Prostate gland (tissue), 2 donors: Measurements from ENCODE around the gene F5. TPM values are rescaled to one million over a fixed set of nuclear protein-coding genes. Genes with fewer than 3 reads are reported as not detected.

ENCODE experiments used
- DNase-seq: peaks from one replicate; pipeline ENCODE4 v3.0.0-alpha.2; 2019; ENCODE audit warnings: low spot score
- H3K27ac ChIP-seq, 2 donors: fragments of 200-600 bp; sonication (generic); 2 replicates each; pipeline ENCODE4 v1.5.1; 2017 to 2019
- H3K27me3 ChIP-seq: fragments of 200-600 bp; sonication (generic); replicated peaks from 2 replicates; pipeline ENCODE4 v1.5.1; 2019; ENCODE audit not compliant: insufficient read depth
- H3K36me3 ChIP-seq, 2 donors: fragments of 200-600 bp; sonication (generic); 1 replicate in 1 of 2; 2 replicates in 1 of 2; pipeline versions ENCODE4 v1.5.1 to v1.8.1; 2017 to 2019
- H3K4me1 ChIP-seq: fragments of 200-600 bp; sonication (generic); replicated peaks from 2 replicates; pipeline ENCODE4 v1.5.1; 2019
- H3K4me3 ChIP-seq, 2 donors: fragments of 200-600 bp; sonication (generic); 2 replicates each; pipeline ENCODE4 v1.5.1; 2017 to 2019
- H3K9me3 ChIP-seq: fragments of 200-600 bp; sonication (generic); 2 replicates; pipeline ENCODE4 v1.5.1; 2017
- POLR2A ChIP-seq: fragments of 450-650 bp; IDR thresholded peaks from one replicate; pipeline ENCODE4 v1.6.1; 2016; ENCODE audit warnings: antibody characterized with exemption, mild to moderate bottlenecking
- POLR2AphosphoS5 ChIP-seq: sonication (generic); formaldehyde crosslinking; IDR thresholded peaks from one replicate; pipeline ENCODE4 v1.6.1; 2017; ENCODE audit warnings: antibody characterized with exemption
- WGBS: methylation state at CpG from one replicate; pipeline ENCODE4 v1.1.5; 2018; 5-methylcytosine and 5-hydroxymethylcytosine counted together
- intact Hi-C: fragments of 100-400 bp; cut with DNase I; formaldehyde crosslinking; loops from one replicate; pipeline ENCODE4 v1.14.2; 2022
- total RNA-seq, 2 donors: library from RNA; depleted of rRNA; stranded (reverse); fragments of >200 nt; gene quantifications; one replicate each; pipeline ENCODE4 v1.1.0, GENCODE V29; 2016
- TF ChIP-seq, protein P1 (sequence below), 4 experiments: fragments of 200-600 bp in 2 of 4; fragments of 450-650 bp in 2 of 4; sonication (generic) in 2 of 4; IDR thresholded peaks; 1 replicate in 3 of 4; 2 replicates in 1 of 4; pipeline ENCODE4 v1.5.1; 2016 to 2019; ENCODE audit warnings: antibody characterized with exemption in 4 of 4, mild to moderate bottlenecking in 2 of 4, moderate library complexity in 2 of 4

The F5 gene
- total RNA-seq, 2 donors from 2014 or later = 1.1 to 8.4 TPM

DNA sequence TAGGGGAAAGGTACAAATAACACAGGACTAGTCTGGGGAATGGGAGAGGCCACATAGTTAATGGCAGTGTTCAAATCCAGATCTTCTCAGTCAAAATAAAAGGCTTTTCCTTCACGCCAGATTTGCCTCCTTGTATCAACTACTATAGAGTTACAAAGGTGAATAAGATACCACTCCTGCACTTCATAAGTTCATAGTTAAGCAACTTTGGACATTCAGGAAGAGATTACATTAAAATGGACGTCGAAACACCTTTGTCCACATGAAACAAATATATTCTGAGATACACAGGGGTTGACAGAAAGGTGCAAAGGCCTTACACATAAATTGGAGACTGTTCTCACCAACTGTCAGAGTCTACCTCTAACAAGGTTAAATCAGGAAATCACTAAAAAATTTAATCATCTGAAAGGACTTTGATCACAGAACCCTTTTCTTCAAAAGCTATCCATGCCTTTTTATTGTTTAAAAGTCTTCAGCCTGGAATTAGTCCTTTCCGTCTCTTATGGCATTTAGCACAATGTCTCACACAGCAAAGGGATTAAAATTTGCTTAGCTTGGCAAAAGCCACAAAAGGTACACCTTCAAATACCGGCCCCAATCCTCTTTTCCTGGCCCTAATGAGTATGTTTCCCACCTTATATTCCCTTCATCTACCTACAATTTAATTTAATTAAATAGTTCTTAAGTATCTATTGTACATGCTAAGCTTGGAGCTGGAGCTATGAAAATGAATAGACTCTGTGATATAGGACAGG, 8.1 kb downstream of the F5 start:
- intact Hi-C loops = no loop called here
- no peak for DNase-seq
- H3K9me3 ChIP-seq = no peaks in the 10 kb centered on the region
- H3K4me3 ChIP-seq = no peak overlapping the region
- H3K4me1 ChIP-seq = no peaks in the 10 kb centered on the region
- no peaks in the 10 kb centered on the region for H3K27me3 ChIP-seq
- H3K36me3 ChIP-seq = no peaks in the 10 kb centered on the region
- 74% methylated on average over 5 of the region's 5 CpGs for WGBS
- no peak overlapping the region for H3K27ac ChIP-seq
- TF ChIP-seq POLR2AphosphoS5 (no peak), POLR2A (no peak)
- TF ChIP-seq, protein P1, sequence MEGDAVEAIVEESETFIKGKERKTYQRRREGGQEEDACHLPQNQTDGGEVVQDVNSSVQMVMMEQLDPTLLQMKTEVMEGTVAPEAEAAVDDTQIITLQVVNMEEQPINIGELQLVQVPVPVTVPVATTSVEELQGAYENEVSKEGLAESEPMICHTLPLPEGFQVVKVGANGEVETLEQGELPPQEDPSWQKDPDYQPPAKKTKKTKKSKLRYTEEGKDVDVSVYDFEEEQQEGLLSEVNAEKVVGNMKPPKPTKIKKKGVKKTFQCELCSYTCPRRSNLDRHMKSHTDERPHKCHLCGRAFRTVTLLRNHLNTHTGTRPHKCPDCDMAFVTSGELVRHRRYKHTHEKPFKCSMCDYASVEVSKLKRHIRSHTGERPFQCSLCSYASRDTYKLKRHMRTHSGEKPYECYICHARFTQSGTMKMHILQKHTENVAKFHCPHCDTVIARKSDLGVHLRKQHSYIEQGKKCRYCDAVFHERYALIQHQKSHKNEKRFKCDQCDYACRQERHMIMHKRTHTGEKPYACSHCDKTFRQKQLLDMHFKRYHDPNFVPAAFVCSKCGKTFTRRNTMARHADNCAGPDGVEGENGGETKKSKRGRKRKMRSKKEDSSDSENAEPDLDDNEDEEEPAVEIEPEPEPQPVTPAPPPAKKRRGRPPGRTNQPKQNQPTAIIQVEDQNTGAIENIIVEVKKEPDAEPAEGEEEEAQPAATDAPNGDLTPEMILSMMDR (IDR thresholded peaks at IDR 0.05) = no peak

DNA sequence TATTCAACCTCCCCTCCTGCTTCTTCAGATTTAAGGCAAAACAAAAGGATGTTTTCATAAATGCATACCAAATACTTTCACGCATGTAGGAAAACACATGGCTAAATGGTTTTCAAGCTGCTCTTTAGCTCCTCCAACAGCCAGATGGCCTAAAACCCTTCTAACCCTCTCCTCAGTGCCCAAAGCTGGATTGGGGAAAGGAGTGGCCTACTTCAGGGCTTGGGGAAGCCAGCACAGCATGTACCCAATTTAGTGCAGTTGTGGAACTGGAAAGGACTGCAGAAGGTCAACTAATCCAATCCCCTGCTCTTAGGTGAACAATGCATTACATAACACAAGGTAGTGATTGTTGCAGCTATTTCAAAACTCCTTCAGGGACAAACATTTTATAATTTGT, 9.3 kb downstream of the F5 start:
- Histone ChIP-seq H3K36me3 (no peaks in the 10 kb centered on the region), H3K27me3 (no peaks in the 10 kb centered on the region), H3K4me1 (no peaks in the 10 kb centered on the region), H3K27ac (no peak overlapping the region), H3K4me3 (no peak overlapping the region), H3K9me3 (no peaks in the 10 kb centered on the region)
- TF ChIP-seq, protein P1 (IDR thresholded peaks at IDR 0.05) = no peak
- no peak for TF ChIP-seq POLR2AphosphoS5
- TF ChIP-seq POLR2A = no peak
- 100% methylated on average over 1 of the region's 1 CpG for WGBS
- intact Hi-C loops = no loop called here
- DNase-seq = no peak

DNA sequence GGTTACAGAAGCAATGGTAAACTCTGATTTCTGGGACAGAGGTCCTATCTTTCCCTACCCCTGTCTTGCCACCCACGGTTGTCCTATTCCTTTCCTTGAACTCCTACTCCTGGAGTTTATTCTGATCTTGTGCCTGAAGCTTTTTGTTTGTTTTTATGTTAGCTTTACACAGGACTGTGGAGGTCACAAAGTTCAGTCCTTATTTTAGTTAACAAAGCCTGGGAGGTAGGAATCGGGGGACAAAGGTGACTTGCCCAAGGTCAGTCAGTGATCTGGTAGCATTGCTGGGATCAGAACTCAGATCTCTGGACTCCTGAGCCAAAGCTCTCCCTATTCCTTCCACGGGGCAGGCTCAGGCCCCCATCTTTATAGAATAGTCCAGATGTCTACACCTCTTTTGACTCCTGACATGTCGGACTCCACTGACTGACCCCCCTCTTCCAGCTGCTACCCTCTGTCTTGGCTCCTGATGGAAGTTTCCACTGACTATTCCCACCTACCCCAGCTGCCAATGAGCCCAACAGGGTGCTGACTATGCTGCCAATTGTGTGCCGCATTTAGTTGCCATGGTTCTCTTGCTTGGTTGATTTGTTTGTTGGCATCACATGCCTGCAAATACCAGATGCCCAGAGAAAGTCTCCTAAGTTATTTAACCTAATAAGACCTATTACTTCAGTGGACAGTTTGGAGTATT, 9.9 kb downstream of the F5 start:
- H3K9me3 ChIP-seq = no peaks in the 10 kb centered on the region
- no peak overlapping the region for H3K4me3 ChIP-seq
- no peaks in the 10 kb centered on the region for H3K36me3 ChIP-seq
- H3K27me3 ChIP-seq = no peaks in the 10 kb centered on the region
- 77% methylated on average over 5 of the region's 5 CpGs for WGBS
- TF ChIP-seq POLR2AphosphoS5 = no peak
- TF ChIP-seq POLR2A = no peak
- TF ChIP-seq, protein P1 (IDR thresholded peaks at IDR 0.05) = no peak
- H3K4me1 ChIP-seq = no peaks in the 10 kb centered on the region
- no peak overlapping the region for H3K27ac ChIP-seq
- no peak for DNase-seq
- intact Hi-C loops = no loop called here

DNA sequence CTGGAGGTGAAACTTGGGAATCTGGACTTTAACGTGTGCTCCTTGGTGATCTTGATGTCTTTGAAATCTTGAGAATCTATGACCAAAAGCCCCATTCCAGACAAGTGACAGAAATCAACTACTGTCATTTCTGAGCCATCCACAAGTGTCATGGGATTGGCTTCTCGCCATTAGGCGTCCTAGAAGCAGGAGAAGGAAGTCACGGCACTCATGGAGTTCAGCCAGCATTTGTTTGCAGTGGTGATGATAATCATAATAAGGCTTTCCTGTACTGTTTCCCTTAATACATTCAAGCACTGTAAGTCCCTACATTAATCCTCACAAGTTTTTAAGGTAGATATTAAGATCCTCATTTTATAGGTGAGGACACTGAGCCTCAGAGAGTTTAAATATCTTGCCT, 11.9 kb downstream of the F5 start:
- intact Hi-C loops = no loop called here
- WGBS = 47% methylated on average over 4 of the region's 4 CpGs
- Histone ChIP-seq H3K9me3 (no peaks in the 10 kb centered on the region), H3K4me3 (no peak overlapping the region), H3K27me3 (no peaks in the 10 kb centered on the region), H3K4me1 (no peaks in the 10 kb centered on the region), H3K36me3 (no peaks in the 10 kb centered on the region), H3K27ac (no peak overlapping the region)
- TF ChIP-seq, protein P1 (IDR thresholded peaks at IDR 0.05) = no peak
- no peak for TF ChIP-seq POLR2AphosphoS5
- no peak for TF ChIP-seq POLR2A
- peak; percentile 11 for DNase-seq

DNA sequence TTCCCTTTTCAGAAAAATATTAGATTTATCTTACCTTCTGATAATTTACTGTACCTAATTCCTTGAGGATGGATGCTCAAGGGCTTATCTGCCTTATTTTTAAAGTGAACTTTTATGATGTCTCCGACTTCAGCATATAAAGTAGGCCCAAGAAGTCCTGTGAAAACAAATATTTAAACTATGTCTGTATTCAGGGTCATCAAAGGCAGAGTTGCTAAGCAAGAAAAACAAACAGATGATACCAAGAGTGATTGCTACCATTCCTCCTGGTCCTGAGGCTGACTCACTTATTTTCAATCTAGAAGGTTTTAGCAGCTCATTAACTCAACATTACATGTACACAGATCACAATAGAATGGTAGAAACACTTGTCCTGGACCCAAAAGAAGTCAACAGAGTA, 14.1 kb downstream of the F5 start:
- H3K4me3 ChIP-seq = no peak overlapping the region
- WGBS = 16% methylated on average over 1 of the region's 1 CpG

More for the DNA sequence above, 14.1 kb downstream of the F5 start:
- DNase-seq = peak; percentile 11
- TF ChIP-seq, protein P1 (IDR thresholded peaks at IDR 0.05) = no peak
- TF ChIP-seq POLR2AphosphoS5 = peak; percentile 82
- Histone ChIP-seq H3K36me3 (no peaks in the 10 kb centered on the region), H3K27me3 (no peaks in the 10 kb centered on the region), H3K4me1 (no peaks in the 10 kb centered on the region), H3K27ac (no peak overlapping the region), H3K9me3 (no peaks in the 10 kb centered on the region)
- intact Hi-C loops = no loop called here
